H9 (cell line): ENCODE data around the gene USF3. TPM values are rescaled to one million over a fixed set of nuclear protein-coding genes. Genes with fewer than 3 reads are reported as not detected.
A peak's percentile ranks its signal among the peaks of the same experiment; 100 is the strongest.

Experiments
- DNase-seq: peaks from one replicate; pipeline ENCODE4 v3.0.0-alpha.2; 2017
- H2AFZ ChIP-seq: one replicate; pipeline ENCODE4 v1.6.1; 2013; ENCODE audit warnings: mild to moderate bottlenecking, low read length, control low read depth, moderate library complexity
- H2AK5ac ChIP-seq: 2 replicates; pipeline ENCODE4 v1.6.1; 2013; ENCODE audit warnings: low read length, control low read depth, mixed read lengths; ENCODE audit not compliant: insufficient read length
- H2BK120ac ChIP-seq: one replicate; pipeline ENCODE4 v1.6.1; 2013; ENCODE audit warnings: low read depth, mild to moderate bottlenecking, low read length, control low read depth, inconsistent platforms; ENCODE audit not compliant: poor library complexity, severe bottlenecking
- H2BK12ac ChIP-seq: 2 replicates; pipeline ENCODE4 v1.6.1; 2013; ENCODE audit warnings: low read length, control low read depth, mixed read lengths, low read depth; ENCODE audit not compliant: insufficient read length
- H2BK15ac ChIP-seq: 2 replicates; pipeline ENCODE4 v1.6.1; 2013; ENCODE audit warnings: low read depth, low read length, control low read depth
- H2BK20ac ChIP-seq: one replicate; pipeline ENCODE4 v1.6.1; 2013; ENCODE audit warnings: low read depth, mild to moderate bottlenecking, low read length, control low read depth, inconsistent platforms; ENCODE audit not compliant: poor library complexity, severe bottlenecking
- H2BK5ac ChIP-seq: 2 replicates; pipeline ENCODE4 v1.6.1; 2013; ENCODE audit warnings: low read length, control low read depth, mixed read lengths; ENCODE audit not compliant: insufficient read length
- H3K14ac ChIP-seq: 2 replicates; pipeline ENCODE4 v1.6.1; 2013; ENCODE audit warnings: low read length, control low read depth; ENCODE audit not compliant: insufficient read depth
- H3K18ac ChIP-seq: 2 replicates; pipeline ENCODE4 v1.6.1; 2013; ENCODE audit warnings: low read depth, mild to moderate bottlenecking, mixed read lengths, low read length, control low read depth; ENCODE audit not compliant: insufficient read length
- H3K23ac ChIP-seq: 2 replicates; pipeline ENCODE4 v1.6.1; 2013; ENCODE audit warnings: low read length, control low read depth, mixed read lengths, low read depth; ENCODE audit not compliant: insufficient read length
- H3K23me2 ChIP-seq: 2 replicates; pipeline ENCODE4 v1.6.1; 2013; ENCODE audit warnings: low read depth, mild to moderate bottlenecking, mixed read lengths, low read length, control low read depth; ENCODE audit not compliant: insufficient read length, poor library complexity, severe bottlenecking
- H3K27ac ChIP-seq: 2 replicates; pipeline ENCODE4 v1.5.1; 2013; ENCODE audit warnings: low read length, control low read depth, mixed read lengths, low read depth; ENCODE audit not compliant: insufficient read length
- H3K27me3 ChIP-seq: 2 replicates; pipeline ENCODE4 v1.6.1; 2013; ENCODE audit warnings: low read length, control low read depth, inconsistent platforms; ENCODE audit not compliant: insufficient read depth
- H3K4ac ChIP-seq: 2 replicates; pipeline ENCODE4 v1.6.1; 2013; ENCODE audit warnings: low read depth, mild to moderate bottlenecking, control low read depth, inconsistent platforms, low read length, moderate library complexity
- H3K4me1 ChIP-seq: 2 replicates; pipeline ENCODE4 v1.6.1; 2013; ENCODE audit warnings: low read length, control low read depth, inconsistent platforms; ENCODE audit not compliant: insufficient read depth
- H3K4me2 ChIP-seq: 2 replicates; pipeline ENCODE4 v1.6.1; 2013; ENCODE audit warnings: low read length, control low read depth, mixed read lengths; ENCODE audit not compliant: insufficient read length, insufficient read depth
- H3K56ac ChIP-seq: 2 replicates; pipeline ENCODE4 v1.6.1; 2013; ENCODE audit warnings: low read depth, mild to moderate bottlenecking, mixed read lengths, low read length, control low read depth; ENCODE audit not compliant: insufficient read length
- H3K79me1 ChIP-seq: 2 replicates; pipeline ENCODE4 v1.6.1; 2013; ENCODE audit warnings: low read depth, mild to moderate bottlenecking, moderate library complexity, low read length, control low read depth, inconsistent platforms; ENCODE audit not compliant: insufficient read depth, poor library complexity, severe bottlenecking
- H3K79me2 ChIP-seq: 2 replicates; pipeline ENCODE4 v1.6.1; 2013; ENCODE audit warnings: low read length, control low read depth, inconsistent platforms; ENCODE audit not compliant: insufficient read depth
- H3K9ac ChIP-seq: 2 replicates; pipeline ENCODE4 v1.6.1; 2013; ENCODE audit warnings: low read length, control low read depth, mixed read lengths; ENCODE audit not compliant: insufficient read length; ENCODE audit errors: extremely low read depth
- H3K9me3 ChIP-seq: one replicate; pipeline ENCODE4 v1.6.1; 2013; ENCODE audit warnings: low read depth, low read length, inconsistent platforms; ENCODE audit not compliant: control insufficient read depth
- H3T11ph ChIP-seq: one replicate; pipeline ENCODE4 v1.6.1; 2013; ENCODE audit warnings: mild to moderate bottlenecking, low read length, control low read depth, inconsistent platforms
- H4K20me1 ChIP-seq: one replicate; pipeline ENCODE4 v1.6.1; 2013; ENCODE audit not compliant: control insufficient read depth, insufficient read length, insufficient read depth
- H4K5ac ChIP-seq: 2 replicates; pipeline ENCODE4 v1.6.1; 2013; ENCODE audit warnings: low read depth, mild to moderate bottlenecking, mixed read lengths, low read length, control low read depth; ENCODE audit not compliant: insufficient read length
- H4K8ac ChIP-seq: replicated peaks from 2 replicates; pipeline ENCODE4 v1.6.1; 2013; ENCODE audit warnings: low read length, control low read depth, mixed read lengths, low read depth; ENCODE audit not compliant: insufficient read length
- H4K91ac ChIP-seq: 2 replicates; pipeline ENCODE4 v1.6.1; 2013; ENCODE audit warnings: low read depth, mild to moderate bottlenecking, moderate library complexity, mixed read lengths, low read length, control low read depth; ENCODE audit not compliant: insufficient read length
- H3K27ac Mint-ChIP-seq, 3 experiments: 2 replicates in 2 of 3; 3 replicates in 1 of 3; pipeline ENCODE4 v1.8.0; 2020 to 2021; ENCODE audit warnings: mixed read lengths in 3 of 3, mild to moderate bottlenecking in 1 of 3, moderate library complexity in 1 of 3
- H3K27me3 Mint-ChIP-seq: 2 replicates; pipeline ENCODE4 v1.8.0; 2021; ENCODE audit warnings: low read depth, mild to moderate bottlenecking, moderate library complexity, mixed read lengths
- H3K36me3 Mint-ChIP-seq, 3 experiments: 2 replicates in 2 of 3; 3 replicates in 1 of 3; pipeline ENCODE4 v1.8.0; 2020 to 2021; ENCODE audit warnings: low read depth in 3 of 3, mixed read lengths in 3 of 3; ENCODE audit not compliant: insufficient read depth in 1 of 3
- H3K4me1 Mint-ChIP-seq, 2 experiments: 2 replicates each; pipeline ENCODE4 v1.8.0; 2020; ENCODE audit warnings: mixed read lengths in 2 of 2
- H3K4me3 Mint-ChIP-seq, 2 experiments: 2 replicates in 1 of 2; 3 replicates in 1 of 2; pipeline ENCODE4 v1.8.0; 2020 to 2021; ENCODE audit warnings: mild to moderate bottlenecking in 2 of 2, mixed read lengths in 2 of 2, moderate library complexity in 1 of 2
- H3K9me3 Mint-ChIP-seq, 2 experiments: 2 replicates in 1 of 2; 3 replicates in 1 of 2; pipeline ENCODE4 v1.8.0; 2020; ENCODE audit warnings: mild to moderate bottlenecking in 2 of 2, mixed read lengths in 2 of 2, moderate library complexity in 1 of 2
- CTCF ChIP-seq: fragments of 200-600 bp; sonication (generic); conservative IDR thresholded peaks from 3 replicates; pipeline ENCODE4 v1.8.0; 2021; ENCODE audit warnings: antibody characterized with exemption, mild to moderate bottlenecking
- WGBS: extraction: QIAGEN DNeasy Blood & Tissue Kit; methylation state at CpG from one replicate; pipeline ENCODE4 v1.1.7; 2013; ENCODE audit warnings: missing lambda C conversion rate, low lambda C conversion rate, mixed read lengths; ENCODE audit not compliant: insufficient read length; ENCODE audit errors: extremely low coverage; 5-methylcytosine and 5-hydroxymethylcytosine counted together
- total RNA-seq: library from RNA; stranded (reverse); gene quantifications from 2 replicates; pipeline ENCODE4 v1.2.1, GENCODE V29; 2021

The USF3 gene
- total RNA-seq, 1 experiment from 2014 or later, result 13.8 TPM

GRCh38 chr3:113626503-113627371 is 69.7 kb downstream of the USF3 start:
- Histone ChIP-seq H3K4ac (no peak overlapping the region), H2BK120ac (no peak overlapping the region), H3T11ph (no peak overlapping the region), H3K23me2 (no peaks in the 10 kb centered on the region), H3K56ac (no peak overlapping the region), H3K79me2 (no peaks in the 10 kb centered on the region), H3K14ac (no peak overlapping the region), H2AFZ (no peak overlapping the region), H3K79me1 (no peaks in the 10 kb centered on the region), H2BK5ac (no peak overlapping the region), H3K9ac (no peak overlapping the region), H3K4me2 (no peak overlapping the region), H2AK5ac (no peak overlapping the region), H4K8ac (no peak overlapping the region), H4K20me1 (no peaks in the 10 kb centered on the region), H3K23ac (no peak overlapping the region), H4K5ac (no peak overlapping the region), H3K9me3 (no peaks in the 10 kb centered on the region), H3K4me1 (no peaks in the 10 kb centered on the region), H2BK20ac (no peak overlapping the region), H3K18ac (no peak overlapping the region), H2BK15ac (no peak overlapping the region), H3K27ac (no peak overlapping the region), H2BK12ac (no peak overlapping the region), H3K27me3 (no peaks in the 10 kb centered on the region), H4K91ac (no peak overlapping the region)
- H3K4me3 Mint-ChIP-seq, result no peak overlapping the region
- H3K36me3 Mint-ChIP-seq, result no peaks in the 10 kb centered on the region
- WGBS, result no CpG with 5 or more reads among the region's 10 CpGs
- no peak overlapping the region for H3K27ac Mint-ChIP-seq
- H3K4me1 Mint-ChIP-seq, result 0 out of 4 replicates have a peak, but pooled peaks cover 2 to 4% of the 10 kb centered on the region in 2 experiments
- peaks cover 14% of the 10 kb centered on the region for H3K27me3 Mint-ChIP-seq
- peak; percentile 69 for DNase-seq
- H3K9me3 Mint-ChIP-seq, result no peaks in the 10 kb centered on the region
- peak; percentile 96 for TF ChIP-seq CTCF
